Dedifferentiated amniotic fluid mesenchymal stem cell (primary cell): ENCODE data around the gene MICOS13.

Experiments used
- DNase-seq: peaks from one replicate; pipeline ENCODE4 v3.0.0-alpha.2; 2016; ENCODE audit errors: extremely low spot score

Gene MICOS13

DNA sequence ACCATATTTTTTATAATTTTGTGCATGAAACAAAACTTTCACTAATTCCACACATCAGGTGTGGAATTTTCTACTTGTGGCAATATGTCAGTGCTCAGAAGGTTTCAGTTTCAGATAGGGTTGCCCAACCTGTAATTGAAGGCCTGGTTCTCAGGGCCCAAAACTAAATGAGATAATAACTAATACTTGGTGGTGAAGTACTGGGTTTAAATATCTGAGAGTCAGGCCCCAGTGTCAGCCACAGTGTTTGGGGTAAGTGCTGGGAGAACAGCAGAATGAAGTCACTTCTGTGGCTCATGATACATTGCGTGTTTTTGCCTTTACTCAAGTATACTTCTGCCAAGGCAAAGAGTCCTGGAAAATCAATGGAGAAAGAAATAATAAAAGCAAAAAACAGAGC lies 51.9 kb downstream of the MICOS13 start:
- no peak for DNase-seq
